Stimulated activated CD4-positive, alpha-beta T cell treated with anti-CD3 and anti-CD28 coated beads, TNF-alpha, amount 100 ng/mL, for 24 hours (primary cell): Measurements from ENCODE around the gene TPD52L1.
A peak's percentile ranks its signal among the peaks of the same experiment; 100 is the strongest.

Experiments
- DNase-seq, 3 experiments: peaks; one replicate each; pipeline ENCODE4 v3.0.0-alpha.2; 2020; ENCODE audit warnings: low read depth in 3 of 3

The TPD52L1 gene

GRCh38 chr6:125175466-125176048 lies 22.0 kb downstream of the TPD52L1 start:
- no peak for DNase-seq

GRCh38 chr6:125182237-125183008 lies 28.9 kb downstream of the TPD52L1 start:
- no peak for DNase-seq

- no peak for DNase-seq
These were observed 29.8 kb downstream of the TPD52L1 start for GRCh38 chr6:125183391-125183790.

- no peak for DNase-seq
These were observed 34.5 kb downstream of the TPD52L1 start for GRCh38 chr6:125188037-125188436.

GRCh38 chr6:125188594-125189203 lies 35.1 kb downstream of the TPD52L1 start:
- DNase-seq = no peak

- no peak for DNase-seq
These were observed 35.9 kb downstream of the TPD52L1 start for GRCh38 chr6:125189494-125189893.

GRCh38 chr6:125190667-125191066 lies 37.1 kb downstream of the TPD52L1 start:
- no peak for DNase-seq

- DNase-seq = peak; percentile 27 to 53 (median 32)
These were observed 38.5 kb downstream of the TPD52L1 start for GRCh38 chr6:125191916-125192609.

GRCh38 chr6:125192610-125192930 lies 39.0 kb downstream of the TPD52L1 start:
- no peak for DNase-seq

- no peak for DNase-seq
These were observed 39.6 kb downstream of the TPD52L1 start for GRCh38 chr6:125193208-125193607.

GRCh38 chr6:125194941-125195340 lies 41.4 kb downstream of the TPD52L1 start:
- no peak for DNase-seq

- no peak for DNase-seq
These were observed 42.0 kb downstream of the TPD52L1 start for GRCh38 chr6:125195526-125195925.

GRCh38 chr6:125196613-125197012 lies 43.0 kb downstream of the TPD52L1 start:
- DNase-seq = no peak

GRCh38 chr6:125197795-125198269 lies 44.3 kb downstream of the TPD52L1 start:
- no peak for DNase-seq

GRCh38 chr6:125198398-125198937 lies 44.9 kb downstream of the TPD52L1 start:
- DNase-seq = no peak

- DNase-seq = no peak
These were observed 47.4 kb downstream of the TPD52L1 start for GRCh38 chr6:125200941-125201340.

GRCh38 chr6:125201961-125202729 lies 48.6 kb downstream of the TPD52L1 start:
- DNase-seq = no peak

GRCh38 chr6:125203395-125203794 lies 49.8 kb downstream of the TPD52L1 start:
- no peak for DNase-seq

- no peak for DNase-seq
These were observed 52.4 kb downstream of the TPD52L1 start for GRCh38 chr6:125205931-125206330.

GRCh38 chr6:125206389-125206788 lies 52.8 kb downstream of the TPD52L1 start:
- no peak for DNase-seq

GRCh38 chr6:125207956-125208355 lies 54.4 kb downstream of the TPD52L1 start:
- DNase-seq = no peak
